Effector CD4-positive, alpha-beta T cell (primary cell): ENCODE data around the gene ARHGEF7.

Source experiments
- DNase-seq: peaks from one replicate; pipeline ENCODE4 v3.0.0-alpha.2; 2020

ARHGEF7 gene

DNA sequence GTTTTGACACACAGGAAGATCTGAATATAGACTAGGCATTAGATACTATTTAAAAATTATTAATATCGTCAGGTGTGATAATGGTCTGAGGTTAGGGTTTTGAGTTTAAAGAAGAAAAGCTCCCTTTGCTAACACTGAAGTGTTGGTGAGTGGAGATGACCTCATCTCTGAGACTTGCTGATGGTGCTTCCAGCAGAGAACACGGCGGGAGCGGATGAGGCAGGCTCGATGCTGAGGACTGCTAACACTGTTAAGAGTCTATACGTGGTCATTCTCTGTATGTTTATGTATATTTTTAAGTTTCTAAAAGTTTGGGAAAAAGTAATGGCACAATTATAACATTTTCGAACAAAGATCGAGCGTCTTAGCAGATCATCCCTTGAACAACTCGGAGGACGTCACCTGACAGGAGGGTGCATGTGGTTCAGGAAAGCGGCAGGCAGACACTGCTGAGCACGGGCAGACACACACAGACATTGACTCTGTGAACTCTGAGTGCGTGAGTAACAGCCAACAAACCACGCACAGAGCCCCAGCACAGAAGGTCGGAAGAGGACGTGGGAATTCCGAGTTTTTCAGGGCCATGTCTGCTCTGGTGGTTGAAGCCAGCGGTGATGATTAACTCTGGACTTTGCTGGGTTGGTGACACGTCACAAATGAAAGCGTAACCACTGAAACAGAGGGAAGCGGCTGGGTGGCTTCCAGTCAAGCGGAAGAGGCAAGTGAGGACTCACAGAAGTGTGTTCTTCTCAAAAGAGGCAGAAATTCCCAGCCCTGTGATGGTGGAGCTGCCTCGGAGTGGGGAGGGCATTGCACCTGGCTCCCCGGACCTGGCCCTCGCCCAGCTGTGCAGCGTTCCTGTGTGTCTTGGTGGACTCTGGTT is 113.4 kb downstream of the ARHGEF7 start:
- DNase-seq = no peak

DNA sequence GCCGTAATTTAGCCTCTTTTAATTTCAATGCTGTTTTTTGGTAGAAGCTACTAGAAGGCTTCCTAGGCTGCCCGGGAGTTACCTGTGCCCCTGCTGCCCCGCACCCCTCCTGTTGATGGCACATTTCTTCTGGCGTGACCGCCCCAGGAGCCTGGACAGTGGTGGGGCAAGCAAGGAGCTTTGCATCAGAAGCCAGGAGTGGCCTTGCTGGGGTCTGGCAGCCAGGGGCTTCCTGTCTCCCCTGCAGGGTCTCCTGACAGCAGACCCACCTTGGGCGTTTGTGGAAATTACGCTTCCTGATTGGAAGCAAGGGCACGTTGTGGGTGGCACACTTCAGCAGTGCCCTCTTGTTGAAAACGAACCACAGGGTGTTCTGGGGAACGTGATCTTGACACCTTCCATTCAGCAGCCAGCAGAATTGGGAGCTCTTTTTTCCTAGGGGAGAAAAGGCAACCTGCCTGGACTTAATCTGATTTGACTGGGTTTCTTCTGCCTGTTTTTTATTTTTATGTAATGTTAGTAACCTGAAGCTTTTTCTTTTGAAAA is 115.3 kb downstream of the ARHGEF7 start:
- DNase-seq = no peak

DNA sequence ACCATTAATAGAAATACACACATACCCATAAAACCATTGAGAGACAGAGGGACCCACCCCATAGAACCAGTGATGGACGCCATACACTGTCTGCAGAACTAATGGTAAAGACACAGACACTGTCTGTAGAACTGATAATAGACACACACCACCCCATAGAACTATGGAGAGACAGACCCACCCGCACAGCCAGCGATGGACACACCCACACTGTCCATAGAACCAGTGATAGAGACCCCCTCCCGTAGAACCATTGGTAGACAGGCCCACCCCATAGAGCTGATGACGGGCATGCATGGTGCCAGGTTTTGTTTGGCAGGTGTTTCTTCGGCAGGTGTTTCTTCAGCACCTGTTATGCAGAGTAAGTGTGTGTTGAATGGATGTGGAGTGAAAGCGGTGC is 117.1 kb downstream of the ARHGEF7 start:
- DNase-seq = no peak

DNA sequence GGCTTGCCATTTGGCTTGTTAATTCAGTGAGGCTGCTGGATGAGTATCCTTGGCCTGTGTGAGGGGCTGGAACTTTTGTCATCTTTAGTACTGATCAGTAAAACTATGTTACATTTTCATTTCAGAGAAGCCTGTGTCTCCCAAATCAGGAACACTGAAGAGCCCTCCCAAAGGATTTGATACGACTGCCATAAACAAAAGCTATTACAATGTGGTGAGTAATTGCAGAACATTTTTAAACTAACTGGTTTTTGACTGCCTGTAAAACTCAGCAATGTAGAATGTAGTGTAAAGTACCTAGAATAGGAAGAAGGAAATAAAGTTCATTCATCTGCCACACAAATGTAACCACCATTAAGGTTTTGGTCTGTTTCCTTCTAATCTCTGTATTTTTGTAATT is 118.0 kb downstream of the ARHGEF7 start:
- DNase-seq = no peak

DNA sequence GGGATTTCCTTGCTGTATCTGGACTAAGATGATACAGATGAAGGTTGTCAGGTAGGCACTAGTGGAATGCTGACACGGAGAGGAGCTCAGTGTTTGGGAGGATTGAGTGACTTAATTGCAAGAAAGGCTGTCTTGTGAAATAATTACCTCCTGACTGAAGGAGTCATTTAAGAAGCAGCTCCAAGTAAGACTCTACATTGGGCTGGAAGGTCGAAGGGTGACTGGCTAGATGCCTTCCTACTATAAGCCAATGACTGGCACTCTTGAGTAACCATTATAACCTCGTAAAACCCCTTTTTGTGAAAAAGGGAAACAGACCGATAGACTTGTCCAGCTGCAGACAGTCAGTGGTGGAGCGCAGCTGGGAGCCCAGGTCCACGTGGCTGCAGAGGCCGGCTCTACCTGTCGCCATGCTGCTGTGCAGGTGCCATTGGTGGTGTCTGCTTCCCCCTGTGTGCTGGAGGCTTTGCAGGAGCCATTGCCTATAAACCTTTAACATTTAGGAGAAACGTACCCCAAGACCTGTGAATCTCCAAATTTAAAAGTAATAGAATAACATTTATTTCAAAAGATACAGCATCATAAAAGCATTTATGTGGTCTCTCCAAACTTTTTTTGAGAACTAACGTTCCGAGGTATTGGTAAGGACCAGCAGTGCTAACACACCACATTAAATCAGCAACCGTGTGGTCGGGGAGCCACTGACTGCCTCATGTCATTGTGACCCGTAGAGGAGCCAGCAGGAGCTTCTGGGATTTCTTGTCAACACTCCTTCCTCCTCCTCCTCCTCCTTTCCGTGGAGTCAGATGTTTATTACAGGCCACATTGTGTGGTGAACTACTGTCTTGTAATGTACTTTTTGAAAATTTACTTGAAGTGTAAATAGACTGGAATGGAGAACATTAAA is 124.9 kb downstream of the ARHGEF7 start:
- DNase-seq = no peak

DNA sequence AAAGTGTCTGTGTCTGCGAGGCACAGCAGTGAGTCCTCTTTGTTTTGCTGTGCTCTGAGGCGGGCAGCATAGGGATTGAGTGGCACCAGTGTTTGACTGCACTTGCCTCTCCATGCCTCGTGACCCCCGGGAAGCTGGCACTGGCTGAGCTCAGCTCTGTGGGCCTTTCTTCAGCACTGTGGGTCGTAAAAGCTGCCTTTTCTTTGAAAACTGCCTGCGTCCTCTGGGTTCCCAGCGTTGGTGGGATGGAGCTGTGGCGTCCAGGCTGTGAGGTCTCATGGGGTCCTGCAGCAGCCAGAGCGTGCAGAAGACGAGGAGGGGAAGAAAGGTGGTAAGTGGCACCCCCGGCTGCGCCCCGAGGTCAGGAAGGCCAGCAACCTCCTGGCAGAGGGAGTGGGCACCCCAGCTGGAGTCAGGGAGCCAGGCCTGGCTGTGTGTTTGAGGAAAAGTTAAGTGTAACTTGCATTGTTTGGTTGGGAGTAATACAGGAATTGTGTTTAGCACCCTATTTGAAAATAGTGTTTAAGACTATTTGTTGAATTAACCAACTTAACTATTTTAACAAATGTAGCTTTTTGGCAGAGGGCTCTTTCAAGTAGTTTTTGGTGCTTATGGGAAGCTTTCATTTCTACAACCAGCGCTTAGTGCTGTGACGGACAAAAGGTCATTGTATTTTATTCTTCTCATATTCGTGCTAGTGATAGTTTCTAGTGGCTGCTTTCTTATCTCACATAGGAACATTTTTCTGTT is 126.1 kb downstream of the ARHGEF7 start:
- no peak for DNase-seq

DNA sequence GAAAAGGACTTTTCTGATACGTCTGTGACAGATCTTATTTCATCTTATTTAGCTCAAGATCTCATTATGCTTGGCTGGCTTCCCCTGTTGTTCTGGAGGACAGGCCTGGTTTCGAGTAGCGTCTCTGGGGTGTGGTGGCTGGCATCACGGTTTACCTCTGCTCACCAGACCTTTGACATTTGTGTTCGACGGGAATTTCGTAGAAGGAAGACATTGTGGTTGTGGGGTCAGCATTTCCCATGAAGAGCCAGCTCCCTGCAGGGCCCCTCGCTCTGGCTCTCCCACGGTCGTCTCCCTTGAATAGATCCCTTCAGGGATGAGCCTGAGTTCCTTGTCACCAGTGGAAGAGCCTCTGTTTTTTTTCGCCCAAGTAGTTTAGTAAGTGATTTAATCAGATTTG is 126.8 kb downstream of the ARHGEF7 start:
- no peak for DNase-seq

DNA sequence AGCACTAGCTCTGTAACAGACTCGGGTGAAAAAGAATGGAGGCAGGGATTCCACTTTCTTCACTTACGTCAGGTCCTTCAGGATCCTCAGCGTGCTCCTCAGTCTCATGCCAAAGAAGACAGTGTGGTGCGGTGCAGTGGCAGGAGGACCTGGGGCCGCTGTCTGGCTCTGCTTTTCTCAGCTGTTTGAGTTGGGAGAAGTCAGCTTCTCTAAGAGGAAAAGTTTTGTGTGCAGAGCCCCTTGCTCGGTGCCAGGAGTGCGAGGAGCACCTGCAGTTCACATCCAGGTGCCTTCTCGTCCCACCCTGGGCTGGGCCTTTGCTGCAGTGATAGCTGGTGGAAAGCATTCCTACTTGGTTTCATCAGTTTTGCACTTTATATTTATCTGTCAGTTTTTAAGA is 127.5 kb downstream of the ARHGEF7 start:
- no peak for DNase-seq

DNA sequence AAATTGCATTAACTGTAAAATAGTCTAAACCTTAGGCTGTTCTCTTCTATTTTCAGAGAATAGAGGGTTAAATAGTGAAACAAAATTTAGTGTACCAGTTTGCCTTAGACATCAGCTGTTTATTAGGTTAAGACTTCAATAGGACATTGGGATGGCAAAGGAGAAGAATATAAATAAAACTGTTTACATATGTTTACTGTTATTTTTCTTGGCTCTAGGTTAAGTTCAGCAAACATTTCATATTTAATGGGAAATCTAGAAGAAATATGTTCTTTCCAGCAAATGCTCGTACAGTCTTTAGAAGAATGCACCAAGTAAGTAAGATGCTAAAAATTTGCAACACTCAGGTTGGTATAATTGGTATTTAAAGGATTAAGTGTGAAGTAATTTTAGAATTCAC is 128.9 kb downstream of the ARHGEF7 start:
- no peak for DNase-seq

DNA sequence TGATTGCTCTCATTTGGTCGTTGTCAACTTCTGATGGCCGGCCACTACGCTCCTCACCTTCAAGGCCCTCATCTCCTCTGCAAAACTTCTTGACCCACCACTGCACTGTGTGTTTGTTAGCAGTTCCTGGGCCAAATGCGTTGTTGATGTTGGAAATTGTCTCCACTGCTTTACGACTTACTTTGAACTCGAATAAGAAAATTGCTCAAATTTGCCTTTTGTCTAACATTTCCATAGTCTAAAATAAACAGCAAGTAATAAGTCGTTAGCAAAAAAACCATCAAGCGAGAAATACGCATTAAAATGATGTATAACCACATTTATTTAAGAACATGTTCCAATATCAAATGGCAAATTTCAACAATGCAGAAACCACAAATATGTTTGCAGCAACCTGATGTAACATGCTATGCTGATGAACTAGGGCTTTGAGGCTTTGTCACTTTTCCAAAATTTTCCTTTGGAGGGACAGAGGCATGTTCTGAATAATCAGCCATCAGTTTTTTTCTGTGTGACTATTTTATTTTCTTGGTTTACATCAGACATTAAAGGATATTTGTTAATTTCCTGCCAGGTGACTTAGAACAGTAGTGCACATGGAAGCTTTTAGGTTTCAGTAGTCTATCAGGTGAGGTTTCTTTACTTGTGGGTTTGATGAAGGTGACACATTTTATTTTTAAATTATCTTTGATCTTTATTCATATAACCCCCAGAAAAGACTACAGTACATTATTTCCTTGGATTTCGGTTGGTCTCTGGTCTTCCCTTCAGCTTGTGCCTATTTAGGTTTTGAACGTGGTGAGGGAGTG is 130.7 kb downstream of the ARHGEF7 start:
- DNase-seq = no peak

DNA sequence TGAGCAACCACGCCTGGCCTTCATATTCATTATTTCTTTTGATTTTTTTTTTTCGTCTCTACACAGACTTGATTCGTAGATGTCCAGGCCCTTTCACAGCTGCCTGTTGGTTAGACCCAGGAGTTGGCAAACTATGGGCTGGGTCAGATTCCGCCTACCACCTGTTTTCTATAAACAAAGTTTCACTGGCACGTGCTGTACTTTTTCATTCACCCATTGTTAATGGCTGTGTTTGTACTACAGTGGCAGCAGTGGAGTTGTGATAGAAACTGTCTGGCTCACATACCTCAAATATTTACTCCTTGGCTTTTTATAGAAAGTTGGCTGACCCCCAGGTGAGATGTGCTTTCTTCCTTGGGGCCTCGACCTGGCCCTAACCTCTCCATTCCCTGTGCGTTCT is 132.4 kb downstream of the ARHGEF7 start:
- DNase-seq = no peak

DNA sequence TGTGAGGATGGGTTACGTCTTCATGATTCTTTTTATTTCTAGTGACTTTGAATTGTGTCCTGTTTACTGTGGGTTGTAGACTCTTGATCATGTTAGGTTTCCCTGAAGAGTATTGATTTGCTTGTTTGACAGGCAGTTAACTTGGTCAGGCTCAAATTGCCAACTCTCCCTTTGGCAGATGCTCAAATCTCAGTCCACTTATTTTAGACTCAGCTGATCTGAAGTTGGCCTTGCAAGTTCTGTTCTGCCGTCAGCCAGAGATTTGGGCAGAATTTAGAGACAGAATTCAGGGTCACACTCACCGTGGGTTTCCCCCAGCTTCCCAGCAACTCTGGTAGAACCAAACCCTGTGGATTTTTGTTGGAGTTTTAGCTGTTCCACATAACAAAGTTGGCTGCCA is 133.7 kb downstream of the ARHGEF7 start:
- no peak for DNase-seq

DNA sequence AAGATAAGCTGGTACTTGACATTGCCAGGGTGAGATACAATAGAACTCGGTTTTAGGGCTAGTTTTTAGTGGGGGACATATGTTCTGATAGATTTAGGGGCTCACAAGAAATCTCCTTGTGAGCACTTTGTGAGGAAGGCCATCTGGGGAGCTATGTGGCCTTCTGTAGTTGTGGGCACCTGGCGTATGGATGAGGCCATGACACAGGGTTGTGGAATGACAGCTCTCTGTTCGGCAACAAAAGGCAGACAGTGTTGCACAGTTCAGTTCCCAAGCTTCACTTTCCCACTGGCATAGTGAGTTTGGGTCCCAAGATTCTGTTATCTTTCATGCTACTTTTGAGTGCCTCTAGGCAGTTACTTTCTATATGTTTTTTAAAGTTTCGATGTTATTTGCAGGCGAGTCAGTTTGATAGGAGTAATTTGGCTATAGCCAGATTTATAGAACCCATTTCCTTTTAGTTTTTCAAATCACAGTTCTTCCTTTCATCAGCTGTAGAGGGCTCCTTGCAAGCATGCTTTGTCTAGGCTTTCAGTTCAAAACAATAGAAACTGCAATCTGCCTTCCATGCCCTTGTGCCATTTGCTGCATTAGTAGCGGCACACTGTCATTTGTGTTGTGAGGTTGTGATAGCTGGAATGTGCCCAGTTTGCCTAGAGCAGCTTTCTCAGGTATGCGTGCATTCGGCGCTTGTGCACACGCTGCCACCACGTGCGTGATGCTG is 134.7 kb downstream of the ARHGEF7 start:
- no peak for DNase-seq

DNA sequence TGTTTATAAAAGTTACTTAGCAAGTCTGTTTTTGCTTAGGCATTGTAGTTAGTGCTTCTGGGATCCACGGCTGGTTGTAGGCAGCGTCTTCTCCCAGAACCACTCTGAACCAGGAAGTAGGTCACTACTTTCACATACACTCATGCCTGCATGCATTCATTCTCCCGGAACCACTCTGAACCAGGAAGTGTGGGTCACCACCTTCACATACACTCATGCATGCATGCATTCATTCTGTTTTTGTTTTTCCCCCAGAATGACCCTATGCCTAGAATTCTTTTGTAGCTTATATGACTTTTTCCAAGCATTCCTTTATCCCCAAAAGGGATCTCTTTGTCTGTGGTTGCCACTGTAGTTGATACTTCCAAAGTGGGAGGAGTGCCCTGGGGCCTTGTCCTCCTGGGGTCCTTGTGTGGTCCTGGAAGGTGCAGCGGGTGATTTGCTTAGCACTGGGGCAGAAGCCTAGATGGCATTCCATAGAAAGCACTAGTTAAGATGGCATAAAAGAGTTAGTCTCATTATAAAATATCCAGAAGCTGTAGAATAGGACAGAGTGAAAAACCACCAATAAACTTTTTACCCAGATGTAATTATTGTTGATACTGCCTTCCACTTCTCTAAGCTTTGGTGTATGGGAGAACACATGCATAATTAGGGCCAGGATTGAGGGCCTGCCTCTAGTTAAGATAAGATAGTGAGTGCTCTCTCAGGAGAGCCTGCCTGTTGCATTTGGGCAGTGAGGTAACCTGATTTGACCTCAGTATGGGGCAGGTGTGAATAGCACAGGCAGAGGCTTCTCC is 136.7 kb downstream of the ARHGEF7 start:
- DNase-seq = no peak

DNA sequence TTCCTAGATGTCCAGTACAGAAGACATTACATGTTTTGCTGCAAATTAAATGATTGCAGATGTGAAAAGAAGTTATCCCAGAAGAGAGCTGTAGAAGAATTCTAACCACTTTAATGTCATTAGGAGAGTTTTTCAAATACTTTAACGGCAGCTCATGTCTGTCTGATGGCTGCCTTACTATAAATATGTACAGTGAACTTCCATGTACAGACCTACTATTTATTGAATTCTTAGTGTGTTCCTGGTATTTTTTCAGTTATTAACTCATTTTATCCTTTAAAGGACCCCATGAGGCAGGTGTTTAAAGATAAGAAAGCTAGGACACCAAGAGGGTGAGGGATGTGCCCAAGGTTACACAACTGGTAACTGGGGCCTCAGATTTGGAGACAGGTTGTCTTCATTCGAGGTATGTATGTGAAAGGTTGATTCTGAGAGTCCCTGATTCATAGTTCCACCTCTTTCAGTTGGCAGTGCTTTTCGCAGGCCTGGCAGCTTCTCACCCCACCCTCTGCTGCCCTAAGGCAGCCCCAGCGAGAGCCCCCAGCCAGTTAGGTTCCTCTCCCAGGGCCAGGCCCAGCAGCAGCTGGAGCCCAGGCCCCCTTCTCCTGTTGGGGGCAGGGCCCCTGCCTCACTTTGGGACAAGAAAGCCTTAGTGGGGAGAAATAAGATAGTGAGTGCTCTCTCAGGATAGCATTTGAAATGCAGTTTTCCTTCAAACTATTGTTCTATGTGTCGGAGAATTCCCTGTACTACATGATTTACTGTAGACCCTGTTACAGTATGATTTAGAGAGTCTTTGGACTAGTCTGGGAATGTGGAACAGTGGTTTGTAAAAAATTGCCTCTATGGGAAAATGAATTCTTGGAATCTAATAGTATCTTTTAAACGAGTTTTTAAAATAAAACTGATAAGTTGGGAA is 137.6 kb downstream of the ARHGEF7 start:
- DNase-seq = no peak

DNA sequence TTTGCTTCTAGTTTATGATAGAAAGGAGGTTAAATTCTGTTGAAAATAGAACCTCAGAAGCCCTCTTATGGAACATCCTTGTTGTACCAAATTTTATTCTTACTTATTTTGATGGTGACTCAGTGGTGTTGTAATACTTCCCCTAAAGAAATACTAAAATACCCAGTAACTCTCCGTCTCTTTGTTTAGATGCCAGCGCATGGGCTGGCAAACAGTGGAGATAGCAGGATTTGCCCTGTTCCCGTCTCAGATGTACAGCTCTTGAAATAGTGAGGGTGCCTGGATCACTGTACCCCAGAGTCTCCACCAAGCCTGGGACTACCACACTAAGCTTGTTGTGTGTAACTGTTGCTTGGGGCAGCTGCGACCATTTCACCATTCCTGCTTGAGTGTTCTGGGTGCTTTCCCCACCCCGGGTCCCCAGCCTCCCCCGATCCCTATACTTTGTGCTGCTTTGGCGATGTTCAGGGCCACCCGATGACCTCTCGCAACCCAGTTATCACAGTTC is 138.3 kb downstream of the ARHGEF7 start:
- no peak for DNase-seq

DNA sequence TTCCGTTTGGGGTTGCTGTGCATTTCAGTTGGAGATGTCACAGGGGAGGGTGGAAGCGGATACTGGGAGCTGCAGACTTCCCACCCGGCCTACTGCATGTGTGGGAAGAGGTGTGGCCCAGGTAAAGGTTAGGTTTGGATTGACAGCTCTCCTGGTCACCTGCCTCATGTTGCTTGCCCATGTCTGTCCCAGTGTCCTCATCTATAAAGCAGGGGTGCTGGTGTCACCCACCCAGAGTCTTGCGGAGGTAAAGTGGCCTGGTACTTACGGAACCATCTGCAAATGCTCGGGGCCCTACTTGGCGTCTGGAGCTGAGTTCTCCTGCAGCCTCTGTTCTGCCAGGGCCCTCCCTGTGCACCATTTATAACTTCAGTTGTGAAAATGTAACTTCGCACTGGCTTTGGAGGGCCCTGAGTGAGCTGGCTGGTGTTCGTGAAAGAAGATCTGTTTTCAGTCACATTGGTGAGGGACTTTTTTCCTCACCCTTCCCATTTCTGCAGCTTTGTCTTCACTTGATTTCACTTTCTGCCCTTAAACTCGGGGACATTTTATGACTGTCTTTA is 140.2 kb downstream of the ARHGEF7 start:
- DNase-seq = no peak

DNA sequence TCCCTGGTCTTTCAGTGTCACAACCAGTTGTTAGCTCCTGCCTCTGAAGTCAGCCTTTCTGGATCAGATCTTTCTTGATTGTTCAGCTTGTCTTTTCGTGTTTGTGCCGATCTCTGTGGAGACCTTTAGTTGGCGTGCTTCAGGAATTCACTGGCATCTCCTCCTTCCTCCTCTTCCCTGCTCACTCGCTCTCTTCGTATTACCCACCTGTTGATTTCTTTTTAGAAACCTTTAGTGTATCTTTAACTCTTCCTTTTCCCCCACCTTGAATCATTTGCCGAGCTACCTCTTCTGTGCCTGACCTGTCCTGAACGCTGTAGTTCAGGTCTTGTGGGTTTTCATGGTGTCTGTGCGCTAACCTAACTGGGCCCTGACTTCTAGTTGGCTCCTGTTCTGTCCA is 141.3 kb downstream of the ARHGEF7 start:
- no peak for DNase-seq

DNA sequence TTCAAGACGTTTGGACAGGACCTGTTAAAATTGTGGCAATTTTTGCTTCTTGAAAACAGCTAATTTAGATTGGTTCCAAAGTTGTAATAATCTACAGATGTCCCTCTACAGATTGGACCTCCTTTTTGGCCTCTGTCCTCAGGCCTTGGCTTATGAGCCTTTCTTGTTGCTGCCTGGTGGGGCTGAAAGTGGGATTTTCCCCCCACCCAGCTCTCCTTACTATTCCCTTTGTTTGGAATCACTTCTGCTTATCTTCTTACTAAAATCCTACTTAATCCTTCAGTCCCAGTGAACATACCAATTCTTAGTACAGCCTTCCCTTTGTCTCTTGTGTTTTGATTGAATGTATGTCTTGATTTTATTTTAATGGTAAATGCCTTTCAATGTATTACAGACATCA is 141.8 kb downstream of the ARHGEF7 start:
- DNase-seq = no peak
